A673 (cell line): ENCODE measurements around the gene MTHFSD.

Experiments used
- CTCF ChIP-seq: fragments of 300-800, 200-600 bp; sonication (generic); conservative IDR thresholded peaks from 2 replicates; pipeline ENCODE4 v1.5.1; 2017; ENCODE audit warnings: low read depth, mild to moderate bottlenecking, antibody characterized with exemption, low read length, moderate library complexity, mixed read lengths
- EZH2 ChIP-seq: fragments of 200-600 bp; sonication (generic); IDR thresholded peaks from 2 replicates; pipeline ENCODE4 v1.6.1; 2017; ENCODE audit warnings: borderline replicate concordance, low read depth, mild to moderate bottlenecking, mixed read lengths, antibody characterized with exemption, low read length; ENCODE audit not compliant: poor library complexity, severe bottlenecking

GRCh38 chr16:86530251-86531190 is 24.5 kb downstream of the MTHFSD start:
- TF ChIP-seq EZH2 (no peak), CTCF (no peak)
